WERI-Rb-1 (cell line): Measurements from ENCODE around the gene GPR21.

ENCODE experiments used
- DNase-seq: peaks from one replicate; pipeline ENCODE4 v3.0.0-alpha.2; 2020
- H3K27ac ChIP-seq: fragments of 250-450 bp; sonication (Bioruptor Pico); 2 replicates; pipeline ENCODE4 v1.5.1; 2020; ENCODE audit warnings: mild to moderate bottlenecking, moderate library complexity
- H3K27me3 ChIP-seq: fragments of 250-450 bp; sonication (Bioruptor Pico); 2 replicates; pipeline ENCODE4 v1.5.1; 2021; ENCODE audit warnings: mild to moderate bottlenecking, low read depth, moderate library complexity; ENCODE audit not compliant: insufficient read depth, severe bottlenecking
- H3K36me3 ChIP-seq: fragments of 250-450 bp; sonication (Bioruptor Pico); 2 replicates; pipeline ENCODE4 v1.5.1; 2020; ENCODE audit warnings: mild to moderate bottlenecking, moderate library complexity
- H3K4me3 ChIP-seq: 2 replicates; pipeline ENCODE4 v1.5.1; 2011; ENCODE audit warnings: low read depth, mild to moderate bottlenecking, control low read depth, low read length
- H3K9me3 ChIP-seq: fragments of 250-450 bp; sonication (Bioruptor Pico); 2 replicates; pipeline ENCODE4 v1.5.1; 2021; ENCODE audit warnings: mild to moderate bottlenecking, moderate library complexity; ENCODE audit not compliant: severe bottlenecking
- CTCF ChIP-seq: IDR thresholded peaks from 2 replicates; pipeline ENCODE4 v1.5.1; 2011; ENCODE audit warnings: low read depth, mild to moderate bottlenecking, control low read depth, inconsistent platforms, low read length

Gene GPR21

GRCh38 chr9:123026425-123026824, 7.0 kb upstream of the GPR21 start:
- Histone ChIP-seq H3K27ac (no peak overlapping the region), H3K36me3 (peaks cover 21% of the 10 kb centered on the region)
- DNase-seq: no peak

GRCh38 chr9:123027517-123027916, 6.0 kb upstream of the GPR21 start:
- TF ChIP-seq CTCF: no peak
- DNase-seq: no peak
- Histone ChIP-seq H3K27ac (no peak overlapping the region), H3K27me3 (no peaks in the 10 kb centered on the region), H3K9me3 (no peaks in the 10 kb centered on the region), H3K4me3 (no peak overlapping the region), H3K36me3 (peaks cover 15% of the 10 kb centered on the region)

More at GRCh38 chr9:123026425-123026824, 7.0 kb upstream of the GPR21 start:
- no peak for TF ChIP-seq CTCF
- Histone ChIP-seq H3K9me3 (no peaks in the 10 kb centered on the region), H3K27me3 (no peaks in the 10 kb centered on the region), H3K4me3 (no peak overlapping the region)

GRCh38 chr9:123028136-123028535, 5.3 kb upstream of the GPR21 start:
- no peak overlapping the region for H3K27ac ChIP-seq
- DNase-seq: no peak
- TF ChIP-seq CTCF: no peak
- H3K36me3 ChIP-seq: peaks cover 9% of the 10 kb centered on the region
- H3K27me3 ChIP-seq: no peaks in the 10 kb centered on the region
- H3K4me3 ChIP-seq: no peak overlapping the region
- H3K9me3 ChIP-seq: no peaks in the 10 kb centered on the region

- Histone ChIP-seq H3K36me3 (peaks cover 7% of the 10 kb centered on the region), H3K27me3 (no peaks in the 10 kb centered on the region), H3K4me3 (no peak overlapping the region), H3K27ac (no peak overlapping the region), H3K9me3 (no peaks in the 10 kb centered on the region)
- no peak for TF ChIP-seq CTCF
- DNase-seq: no peak
Measured at GRCh38 chr9:123028973-123029372, 4.5 kb upstream of the GPR21 start.

GRCh38 chr9:123031963-123032362, 1.5 kb upstream of the GPR21 start:
- Histone ChIP-seq H3K27ac (no peak overlapping the region), H3K9me3 (no peaks in the 10 kb centered on the region), H3K36me3 (peaks cover 6% of the 10 kb centered on the region), H3K27me3 (no peaks in the 10 kb centered on the region), H3K4me3 (no peak overlapping the region)
- no peak for TF ChIP-seq CTCF
- no peak for DNase-seq

- no peak for DNase-seq
- Histone ChIP-seq H3K27me3 (no peaks in the 10 kb centered on the region), H3K27ac (no peak overlapping the region), H3K4me3 (no peak overlapping the region), H3K36me3 (peaks cover 9% of the 10 kb centered on the region), H3K9me3 (no peaks in the 10 kb centered on the region)
- no peak for TF ChIP-seq CTCF
Measured at GRCh38 chr9:123033864-123034601, 566 bp downstream of the GPR21 start.
